SK-N-SH (cell line): Measurements from ENCODE around the gene BCL11B.

ENCODE experiments used
- GATA2 ChIP-seq: sonication (generic); formaldehyde crosslinking; IDR thresholded peaks from 2 replicates; pipeline ENCODE4 v1.5.0; 2020; ENCODE audit warnings: mild to moderate bottlenecking, missing genetic modification reagents
- NRF1 ChIP-seq: IDR thresholded peaks from 2 replicates; pipeline ENCODE4 v1.6.1; 2012; ENCODE audit warnings: low read depth, mild to moderate bottlenecking, low read length
- TF ChIP-seq, protein P1 (sequence below): fragments of 200-600 bp; sonication (generic); IDR thresholded peaks from 2 replicates; pipeline ENCODE4 v1.6.1; 2017; ENCODE audit warnings: antibody characterized with exemption, mild to moderate bottlenecking, moderate library complexity

DNA sequence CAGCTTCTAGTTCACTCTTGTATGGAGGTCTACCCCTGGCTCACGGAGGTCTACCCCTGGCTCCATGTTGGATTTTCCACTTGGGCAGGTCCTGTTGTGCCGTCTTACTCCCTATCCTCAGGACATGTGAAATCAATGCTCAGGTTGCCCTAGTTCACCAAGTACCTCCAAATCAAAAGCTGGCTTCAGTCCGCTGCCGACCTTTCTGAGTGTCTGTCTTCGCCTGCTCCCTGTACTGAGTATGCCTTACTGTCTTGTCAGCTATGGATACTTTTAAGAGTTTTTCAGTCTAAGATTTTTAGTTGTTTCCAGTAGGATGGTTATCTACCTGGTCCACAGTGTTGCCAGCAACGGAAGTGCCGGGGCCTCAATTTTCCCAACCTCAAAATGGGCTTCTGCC is 40.1 kb upstream of the BCL11B start:
- TF ChIP-seq NRF1 (no peak), GATA2 (CRISPR knock-in tag) (no peak)
- TF ChIP-seq, protein P1, sequence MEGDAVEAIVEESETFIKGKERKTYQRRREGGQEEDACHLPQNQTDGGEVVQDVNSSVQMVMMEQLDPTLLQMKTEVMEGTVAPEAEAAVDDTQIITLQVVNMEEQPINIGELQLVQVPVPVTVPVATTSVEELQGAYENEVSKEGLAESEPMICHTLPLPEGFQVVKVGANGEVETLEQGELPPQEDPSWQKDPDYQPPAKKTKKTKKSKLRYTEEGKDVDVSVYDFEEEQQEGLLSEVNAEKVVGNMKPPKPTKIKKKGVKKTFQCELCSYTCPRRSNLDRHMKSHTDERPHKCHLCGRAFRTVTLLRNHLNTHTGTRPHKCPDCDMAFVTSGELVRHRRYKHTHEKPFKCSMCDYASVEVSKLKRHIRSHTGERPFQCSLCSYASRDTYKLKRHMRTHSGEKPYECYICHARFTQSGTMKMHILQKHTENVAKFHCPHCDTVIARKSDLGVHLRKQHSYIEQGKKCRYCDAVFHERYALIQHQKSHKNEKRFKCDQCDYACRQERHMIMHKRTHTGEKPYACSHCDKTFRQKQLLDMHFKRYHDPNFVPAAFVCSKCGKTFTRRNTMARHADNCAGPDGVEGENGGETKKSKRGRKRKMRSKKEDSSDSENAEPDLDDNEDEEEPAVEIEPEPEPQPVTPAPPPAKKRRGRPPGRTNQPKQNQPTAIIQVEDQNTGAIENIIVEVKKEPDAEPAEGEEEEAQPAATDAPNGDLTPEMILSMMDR = no peak
